HFFc6 (cell line): ENCODE data around the gene MAP3K7. TPM values are rescaled to one million over a fixed set of nuclear protein-coding genes. Genes with fewer than 3 reads are reported as not detected.

Experiments
- DNase-seq: peaks from one replicate; pipeline ENCODE4 v3.0.0-alpha.2; 2018
- H3K27ac Mint-ChIP-seq: 2 replicates; pipeline ENCODE4 v1.8.0; 2020; ENCODE audit warnings: mild to moderate bottlenecking, mixed read lengths
- H3K27me3 Mint-ChIP-seq: 2 replicates; pipeline ENCODE4 v1.8.0; 2021; ENCODE audit warnings: mild to moderate bottlenecking, moderate library complexity, mixed read lengths; ENCODE audit not compliant: insufficient read depth
- H3K36me3 Mint-ChIP-seq: 2 replicates; pipeline ENCODE4 v1.8.0; 2021; ENCODE audit warnings: low read depth, mixed read lengths
- H3K4me1 Mint-ChIP-seq: 2 replicates; pipeline ENCODE4 v1.8.0; 2020; ENCODE audit warnings: low read depth, mixed read lengths
- H3K4me3 Mint-ChIP-seq: 2 replicates; pipeline ENCODE4 v1.8.0; 2020; ENCODE audit warnings: mild to moderate bottlenecking, moderate library complexity, mixed read lengths
- H3K9me3 Mint-ChIP-seq: 2 replicates; pipeline ENCODE4 v1.8.0; 2020; ENCODE audit warnings: mild to moderate bottlenecking, mixed read lengths
- CTCF ChIP-seq: fragments of 200-600 bp; sonication (generic); IDR thresholded peaks from 2 replicates; pipeline ENCODE4 v1.5.0; 2021; ENCODE audit warnings: antibody characterized with exemption, mild to moderate bottlenecking
- total RNA-seq, 6 experiments: library from RNA; stranded (reverse); fragmentation: NEBNext Ultra II Directional; extraction: Animal tissue kit (Norgen Biotek cat#: 25700); gene quantifications; 2 replicates in 1 of 6; 3 replicates in 5 of 6; pipeline ENCODE4 v1.2.3, GENCODE V29; 2021

The MAP3K7 gene
- total RNA-seq, 6 experiments from 2014 or later: 27.9 to 35.4 (median 32.1) TPM

GRCh38 chr6:90523779-90524310 lies 63.0 kb downstream of the MAP3K7 start:
- peaks cover 8% of the 10 kb centered on the region for H3K36me3 Mint-ChIP-seq
- no peaks in the 10 kb centered on the region for H3K4me1 Mint-ChIP-seq
- no peak overlapping the region for H3K27ac Mint-ChIP-seq
- no peak for TF ChIP-seq CTCF
- DNase-seq: no peak
- no peak overlapping the region for H3K4me3 Mint-ChIP-seq
- H3K9me3 Mint-ChIP-seq: no peaks in the 10 kb centered on the region
- H3K27me3 Mint-ChIP-seq: no peaks in the 10 kb centered on the region

- Mint-ChIP-seq H3K4me3 (no peak overlapping the region), H3K36me3 (peaks cover 8% of the 10 kb centered on the region), H3K27ac (no peak overlapping the region), H3K9me3 (no peaks in the 10 kb centered on the region), H3K4me1 (no peaks in the 10 kb centered on the region), H3K27me3 (no peaks in the 10 kb centered on the region)
- no peak for TF ChIP-seq CTCF
- DNase-seq: no peak
These were observed 64.9 kb downstream of the MAP3K7 start for GRCh38 chr6:90521955-90522354.

- no peak overlapping the region for H3K4me3 Mint-ChIP-seq
- peaks cover 20% of the 10 kb centered on the region for H3K36me3 Mint-ChIP-seq
- no peaks in the 10 kb centered on the region for H3K9me3 Mint-ChIP-seq
- no peaks in the 10 kb centered on the region for H3K27me3 Mint-ChIP-seq
- no peak for DNase-seq
- TF ChIP-seq CTCF: no peak
- H3K4me1 Mint-ChIP-seq: no peaks in the 10 kb centered on the region
- no peak overlapping the region for H3K27ac Mint-ChIP-seq
These were observed 70.7 kb downstream of the MAP3K7 start for GRCh38 chr6:90516074-90516660.

- Mint-ChIP-seq H3K36me3 (peaks cover 13% of the 10 kb centered on the region), H3K27me3 (no peaks in the 10 kb centered on the region), H3K4me3 (no peak overlapping the region), H3K27ac (no peak overlapping the region), H3K9me3 (no peaks in the 10 kb centered on the region), H3K4me1 (no peaks in the 10 kb centered on the region)
- DNase-seq: no peak
- no peak for TF ChIP-seq CTCF
These were observed 72.4 kb downstream of the MAP3K7 start for GRCh38 chr6:90514496-90514895.

GRCh38 chr6:90508753-90509152 lies 78.1 kb downstream of the MAP3K7 start:
- Mint-ChIP-seq H3K36me3 (peaks cover 8% of the 10 kb centered on the region), H3K9me3 (no peaks in the 10 kb centered on the region), H3K27ac (no peak overlapping the region), H3K4me3 (no peak overlapping the region), H3K4me1 (no peaks in the 10 kb centered on the region), H3K27me3 (no peaks in the 10 kb centered on the region)
- no peak for TF ChIP-seq CTCF
- DNase-seq: no peak
